ENCODE results near the gene OPA3.
"Not testable (repeated sequence)": the region's sequence is repeated elsewhere in the genome, so short reads cannot be mapped to it uniquely, and the experiment has no call there.

The OPA3 gene

GRCh38 chr19:45615056-45615455 lies 30.5 kb upstream of the OPA3 start:
- not testable (repeated sequence) for H2AK5ac ChIP-seq (ENCODE audit: low read length); H3K9ac ChIP-seq (ENCODE audit: low read length); H3K4me2 ChIP-seq (ENCODE audit: low read length); H3K79me1 ChIP-seq (ENCODE audit: low read length); H3K4ac ChIP-seq (ENCODE audit: low read depth, low read length); H3K27ac ChIP-seq (ENCODE audit: low read depth, low read length); H3K79me2 ChIP-seq (ENCODE audit: control insufficient read depth, insufficient read depth, low read length); H3K23ac ChIP-seq (ENCODE audit: low read length); H3K36me3 ChIP-seq (ENCODE audit: control insufficient read depth, insufficient read depth, low read length); H4K5ac ChIP-seq (ENCODE audit: low read length); H3K4me3 ChIP-seq (ENCODE audit: low read length); H3K27me3 ChIP-seq (ENCODE audit: insufficient read depth, low read length, poor library complexity); DNase-seq; H2BK15ac ChIP-seq (replicated peaks; ENCODE audit: low read depth); H3K4me1 ChIP-seq (ENCODE audit: control insufficient read depth, low read depth, low read length); H4K8ac ChIP-seq (ENCODE audit: low read depth, low read length); H2BK5ac ChIP-seq (ENCODE audit: low read length); H3K18ac ChIP-seq (ENCODE audit: low read length); H2BK120ac ChIP-seq (ENCODE audit: low read depth, low read length)
- no CpG with 5 or more reads among the region's 9 CpGs for WGBS (ENCODE audit: extremely low coverage, insufficient coverage, low lambda C conversion rate)
- peak overlapping the region; percentile 49 for H3K56ac ChIP-seq (ENCODE audit: low read length)

GRCh38 chr19:45613926-45614725 lies 29.5 kb upstream of the OPA3 start:
- Histone ChIP-seq H3K36me3 (ENCODE audit: control insufficient read depth, insufficient read depth, low read length) (peaks cover 4% of the 10 kb centered on the region), H4K8ac (ENCODE audit: low read depth, low read length) (no peak overlapping the region), H3K79me1 (ENCODE audit: low read length) (no peaks in the 10 kb centered on the region), H3K4me3 (ENCODE audit: low read length) (no peak overlapping the region), H2BK120ac (ENCODE audit: low read depth, low read length) (no peak overlapping the region), H4K5ac (ENCODE audit: low read length) (no peak overlapping the region), H2AK5ac (ENCODE audit: low read length) (no peak overlapping the region), H3K18ac (ENCODE audit: low read length) (no peak overlapping the region), H2BK5ac (ENCODE audit: low read length) (no peak overlapping the region), H3K56ac (ENCODE audit: low read length) (no peak overlapping the region), H3K27me3 (ENCODE audit: insufficient read depth, low read length, poor library complexity) (no peaks in the 10 kb centered on the region), H3K4ac (ENCODE audit: low read depth, low read length) (no peak overlapping the region), H3K79me2 (ENCODE audit: control insufficient read depth, insufficient read depth, low read length) (no peaks in the 10 kb centered on the region), H3K27ac (ENCODE audit: low read depth, low read length) (no peak overlapping the region), H2BK15ac (replicated peaks; ENCODE audit: low read depth) (no peak overlapping the region), H3K4me2 (ENCODE audit: low read length) (no peak overlapping the region), H3K23ac (ENCODE audit: low read length) (no peak overlapping the region), H3K4me1 (ENCODE audit: control insufficient read depth, low read depth, low read length) (no peaks in the 10 kb centered on the region), H3K9ac (ENCODE audit: low read length) (no peak overlapping the region)
- WGBS (ENCODE audit: extremely low coverage, insufficient coverage, low lambda C conversion rate), result no CpG with 5 or more reads among the region's 10 CpGs
- DNase-seq, result no peak

GRCh38 chr19:45608948-45609347 lies 24.3 kb upstream of the OPA3 start:
- no CpG with 5 or more reads among the region's 6 CpGs for WGBS (ENCODE audit: extremely low coverage, insufficient coverage, low lambda C conversion rate)

GRCh38 chr19:45607071-45608029 lies 22.7 kb upstream of the OPA3 start:
- Histone ChIP-seq H3K4me2 (ENCODE audit: low read length) (peak overlapping the region; percentile 81), H2BK15ac (replicated peaks; ENCODE audit: low read depth) (no peak overlapping the region), H3K79me1 (ENCODE audit: low read length) (no peaks in the 10 kb centered on the region), H3K27me3 (ENCODE audit: insufficient read depth, low read length, poor library complexity) (peaks cover 3% of the 10 kb centered on the region), H2BK5ac (ENCODE audit: low read length) (peak overlapping the region; percentile 7), H3K36me3 (ENCODE audit: control insufficient read depth, insufficient read depth, low read length) (peaks cover 1% of the 10 kb centered on the region), H3K23ac (ENCODE audit: low read length) (no peak overlapping the region), H4K8ac (ENCODE audit: low read depth, low read length) (no peak overlapping the region), H4K5ac (ENCODE audit: low read length) (no peak overlapping the region), H3K4me1 (ENCODE audit: control insufficient read depth, low read depth, low read length) (no peaks in the 10 kb centered on the region), H2BK120ac (ENCODE audit: low read depth, low read length) (no peak overlapping the region), H3K18ac (ENCODE audit: low read length) (no peak overlapping the region), H2AK5ac (ENCODE audit: low read length) (no peak overlapping the region), H3K56ac (ENCODE audit: low read length) (peak overlapping the region; percentile 90), H3K9ac (ENCODE audit: low read length) (peak overlapping the region; percentile 71), H3K27ac (ENCODE audit: low read depth, low read length) (no peak overlapping the region), H3K79me2 (ENCODE audit: control insufficient read depth, insufficient read depth, low read length) (no peaks in the 10 kb centered on the region), H3K4ac (ENCODE audit: low read depth, low read length) (no peak overlapping the region), H3K4me3 (ENCODE audit: low read length) (peak overlapping the region; percentile 8)
- DNase-seq, result peak; percentile 89
- WGBS (ENCODE audit: extremely low coverage, insufficient coverage, low lambda C conversion rate), result no CpG with 5 or more reads among the region's 28 CpGs

More at GRCh38 chr19:45608948-45609347, 24.3 kb upstream of the OPA3 start:
- H3K9ac ChIP-seq (ENCODE audit: low read length), result no peak overlapping the region
- no peak overlapping the region for H2BK120ac ChIP-seq (ENCODE audit: low read depth, low read length)
- H3K79me1 ChIP-seq (ENCODE audit: low read length), result no peaks in the 10 kb centered on the region
- no peak overlapping the region for H4K5ac ChIP-seq (ENCODE audit: low read length)
- no peak overlapping the region for H3K27ac ChIP-seq (ENCODE audit: low read depth, low read length)
- H3K79me2 ChIP-seq (ENCODE audit: control insufficient read depth, insufficient read depth, low read length), result no peaks in the 10 kb centered on the region
- peaks cover 3% of the 10 kb centered on the region for H3K36me3 ChIP-seq (ENCODE audit: control insufficient read depth, insufficient read depth, low read length)
- no peak overlapping the region for H3K23ac ChIP-seq (ENCODE audit: low read length)
- H2BK5ac ChIP-seq (ENCODE audit: low read length), result no peak overlapping the region
- no peak for DNase-seq
- no peak overlapping the region for H2AK5ac ChIP-seq (ENCODE audit: low read length)
- H3K27me3 ChIP-seq (ENCODE audit: insufficient read depth, low read length, poor library complexity), result no peaks in the 10 kb centered on the region
- H3K4ac ChIP-seq (ENCODE audit: low read depth, low read length), result no peak overlapping the region
- no peak overlapping the region for H3K4me2 ChIP-seq (ENCODE audit: low read length)
- no peak overlapping the region for H2BK15ac ChIP-seq (replicated peaks; ENCODE audit: low read depth)
- no peak overlapping the region for H4K8ac ChIP-seq (ENCODE audit: low read depth, low read length)
- no peak overlapping the region for H3K56ac ChIP-seq (ENCODE audit: low read length)
- H3K4me1 ChIP-seq (ENCODE audit: control insufficient read depth, low read depth, low read length), result no peaks in the 10 kb centered on the region
- no peak overlapping the region for H3K4me3 ChIP-seq (ENCODE audit: low read length)
- no peak overlapping the region for H3K18ac ChIP-seq (ENCODE audit: low read length)

- H3K4me3 ChIP-seq (ENCODE audit: low read length), result no peak within 1 kb of the TSS
- H3K79me1 ChIP-seq (ENCODE audit: low read length), result no peaks in the 10 kb centered on the region
- no peak within 1 kb of the TSS for H3K9ac ChIP-seq (ENCODE audit: low read length)
- H3K4ac ChIP-seq (ENCODE audit: low read depth, low read length), result no peak within 1 kb of the TSS
- no peak within 1 kb of the TSS for H3K56ac ChIP-seq (ENCODE audit: low read length)
- H3K23ac ChIP-seq (ENCODE audit: low read length), result no peak within 1 kb of the TSS
- H3K36me3 ChIP-seq (ENCODE audit: control insufficient read depth, insufficient read depth, low read length), result no peaks in the 10 kb centered on the region
- no peak within 1 kb of the TSS for H3K18ac ChIP-seq (ENCODE audit: low read length)
- no peaks in the 10 kb centered on the region for H3K79me2 ChIP-seq (ENCODE audit: control insufficient read depth, insufficient read depth, low read length)
- no peak within 1 kb of the TSS for H2BK120ac ChIP-seq (ENCODE audit: low read depth, low read length)
- H4K8ac ChIP-seq (ENCODE audit: low read depth, low read length), result no peak within 1 kb of the TSS
- no CpG with 5 or more reads among the region's 52 CpGs for WGBS (ENCODE audit: extremely low coverage, insufficient coverage, low lambda C conversion rate)
- H2BK5ac ChIP-seq (ENCODE audit: low read length), result no peak within 1 kb of the TSS
- DNase-seq, result peak; percentile 65
- H3K4me1 ChIP-seq (ENCODE audit: control insufficient read depth, low read depth, low read length), result peaks cover 8% of the 10 kb centered on the region
- no peak within 1 kb of the TSS for H4K5ac ChIP-seq (ENCODE audit: low read length)
- peaks cover 39% of the 10 kb centered on the region for H3K27me3 ChIP-seq (ENCODE audit: insufficient read depth, low read length, poor library complexity)
- no peak within 1 kb of the TSS for H3K27ac ChIP-seq (ENCODE audit: low read depth, low read length)
- H2BK15ac ChIP-seq (replicated peaks; ENCODE audit: low read depth), result no peak within 1 kb of the TSS
- H3K4me2 ChIP-seq (ENCODE audit: low read length), result peak within 1 kb of the TSS; percentile 11
- no peak within 1 kb of the TSS for H2AK5ac ChIP-seq (ENCODE audit: low read length)
Measured at GRCh38 chr19:45601524-45602374, 17.1 kb upstream of the OPA3 start, which contains the start of gene GPR4. GPR4 (minus strand) TSS chr19:45602212; CDS start chr19:45591866, 10,346 bp downstream.
